Smooth muscle cell (in vitro differentiated cells): ENCODE measurements around the gene ADCY5. TPM values are rescaled to one million over a fixed set of nuclear protein-coding genes. Genes with fewer than 3 reads are reported as not detected.

ENCODE experiments used
- DNase-seq: peaks from one replicate; lab custom pipeline; 2025; ENCODE audit not compliant: unreplicated experiment; lab: John Stamatoyannopoulos, UW
- H2AFZ ChIP-seq: fragments of 200-600 bp; sonication (generic); 2 replicates; pipeline ENCODE4 v1.6.0; 2016; ENCODE audit warnings: antibody characterized with exemption, low read depth, mild to moderate bottlenecking
- H3F3A ChIP-seq: fragments of 200-600 bp; sonication (generic); 2 replicates; pipeline ENCODE4 v1.6.0; 2017; ENCODE audit warnings: antibody characterized with exemption, low read depth
- H3K27ac ChIP-seq: fragments of 200-600 bp; sonication (generic); 2 replicates; pipeline ENCODE4 v1.5.1; 2016; ENCODE audit warnings: low read depth, mild to moderate bottlenecking
- H3K27me3 ChIP-seq: fragments of 200-600 bp; sonication (generic); 2 replicates; pipeline ENCODE4 v1.6.1; 2016; ENCODE audit warnings: low read depth, mild to moderate bottlenecking
- H3K36me3 ChIP-seq: fragments of 200-600 bp; sonication (generic); 2 replicates; pipeline ENCODE4 v1.5.1; 2016; ENCODE audit warnings: low read depth
- H3K4me1 ChIP-seq: fragments of 200-600 bp; sonication (generic); 2 replicates; pipeline ENCODE4 v1.5.1; 2016; ENCODE audit warnings: low read depth
- H3K4me2 ChIP-seq: fragments of 200-600 bp; sonication (generic); 2 replicates; pipeline ENCODE4 v1.6.0; 2016; ENCODE audit warnings: mild to moderate bottlenecking
- H3K4me3 ChIP-seq: fragments of 200-600 bp; sonication (generic); 2 replicates; pipeline ENCODE4 v1.5.1; 2016; ENCODE audit warnings: mild to moderate bottlenecking
- H3K79me2 ChIP-seq: fragments of 200-600 bp; sonication (generic); 2 replicates; pipeline ENCODE4 v1.6.0; 2016; ENCODE audit warnings: low read depth, mild to moderate bottlenecking
- H3K9ac ChIP-seq: fragments of 200-600 bp; sonication (generic); 2 replicates; pipeline ENCODE4 v1.6.0; 2016; ENCODE audit warnings: low read depth
- H3K9me3 ChIP-seq: fragments of 200-600 bp; sonication (generic); replicated peaks from 2 replicates; pipeline ENCODE4 v1.5.1; 2016; ENCODE audit warnings: low read depth
- H4K20me1 ChIP-seq: fragments of 200-600 bp; sonication (generic); 2 replicates; pipeline ENCODE4 v1.6.0; 2016; ENCODE audit warnings: low read depth
- WGBS: methylation state at CpG from one replicate; pipeline ENCODE4 v1.1.7; 2016; ENCODE audit warnings: low lambda C conversion rate; 5-methylcytosine and 5-hydroxymethylcytosine counted together
- polyA plus RNA-seq: library from polyadenylated mRNA; unstranded; fragments of >200 nt; fragmentation: Nextera tagmentation; extraction: Ambion mirVana; gene quantifications from 2 replicates; pipeline ENCODE4 v1.2.1, GENCODE V29; 2016
- total RNA-seq: library from RNA; depleted of rRNA; stranded (reverse); fragments of >200 nt; gene quantifications from 2 replicates; pipeline ENCODE4 v1.2.3, GENCODE V29; 2014
- TF ChIP-seq, protein P1 (sequence below): fragments of 200-600 bp; sonication (generic); IDR thresholded peaks from 2 replicates; pipeline ENCODE4 v1.5.1; 2017; ENCODE audit warnings: borderline replicate concordance, mild to moderate bottlenecking, antibody characterized with exemption; ENCODE audit not compliant: insufficient read depth, poor library complexity, severe bottlenecking

ADCY5 gene
- total and polyA plus RNA-seq, 2 experiments from 2014 or later = 0.50 to 0.58 TPM

GRCh38 chr3:123467046-123467445 lies 18.2 kb upstream of the ADCY5 start:
- Histone ChIP-seq H3K4me3 (no peak overlapping the region), H3K4me2 (no peak overlapping the region), H3K9me3 (no peaks in the 10 kb centered on the region), H4K20me1 (no peaks in the 10 kb centered on the region), H3K27me3 (peaks cover 50% of the 10 kb centered on the region), H3K79me2 (no peaks in the 10 kb centered on the region), H3K4me1 (no peaks in the 10 kb centered on the region), H3F3A (no peaks in the 10 kb centered on the region), H3K36me3 (no peaks in the 10 kb centered on the region), H3K27ac (no peak overlapping the region), H2AFZ (no peak overlapping the region), H3K9ac (no peak overlapping the region)
- no peak for DNase-seq
- WGBS = 87% methylated on average over 5 of the region's 5 CpGs
- TF ChIP-seq, protein P1, sequence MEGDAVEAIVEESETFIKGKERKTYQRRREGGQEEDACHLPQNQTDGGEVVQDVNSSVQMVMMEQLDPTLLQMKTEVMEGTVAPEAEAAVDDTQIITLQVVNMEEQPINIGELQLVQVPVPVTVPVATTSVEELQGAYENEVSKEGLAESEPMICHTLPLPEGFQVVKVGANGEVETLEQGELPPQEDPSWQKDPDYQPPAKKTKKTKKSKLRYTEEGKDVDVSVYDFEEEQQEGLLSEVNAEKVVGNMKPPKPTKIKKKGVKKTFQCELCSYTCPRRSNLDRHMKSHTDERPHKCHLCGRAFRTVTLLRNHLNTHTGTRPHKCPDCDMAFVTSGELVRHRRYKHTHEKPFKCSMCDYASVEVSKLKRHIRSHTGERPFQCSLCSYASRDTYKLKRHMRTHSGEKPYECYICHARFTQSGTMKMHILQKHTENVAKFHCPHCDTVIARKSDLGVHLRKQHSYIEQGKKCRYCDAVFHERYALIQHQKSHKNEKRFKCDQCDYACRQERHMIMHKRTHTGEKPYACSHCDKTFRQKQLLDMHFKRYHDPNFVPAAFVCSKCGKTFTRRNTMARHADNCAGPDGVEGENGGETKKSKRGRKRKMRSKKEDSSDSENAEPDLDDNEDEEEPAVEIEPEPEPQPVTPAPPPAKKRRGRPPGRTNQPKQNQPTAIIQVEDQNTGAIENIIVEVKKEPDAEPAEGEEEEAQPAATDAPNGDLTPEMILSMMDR = no peak

GRCh38 chr3:123464211-123464610 lies 15.3 kb upstream of the ADCY5 start:
- Histone ChIP-seq H3K79me2 (no peaks in the 10 kb centered on the region), H3K9me3 (no peaks in the 10 kb centered on the region), H3F3A (no peaks in the 10 kb centered on the region), H3K4me1 (peaks cover 11% of the 10 kb centered on the region), H2AFZ (no peak overlapping the region), H3K36me3 (no peaks in the 10 kb centered on the region), H3K4me2 (no peak overlapping the region), H3K9ac (no peak overlapping the region), H4K20me1 (no peaks in the 10 kb centered on the region), H3K27ac (no peak overlapping the region), H3K27me3 (peaks cover 59% of the 10 kb centered on the region), H3K4me3 (no peak overlapping the region)
- TF ChIP-seq, protein P1 = no peak
- DNase-seq = no peak
- WGBS = 73% methylated on average over 7 of the region's 7 CpGs

DNA sequence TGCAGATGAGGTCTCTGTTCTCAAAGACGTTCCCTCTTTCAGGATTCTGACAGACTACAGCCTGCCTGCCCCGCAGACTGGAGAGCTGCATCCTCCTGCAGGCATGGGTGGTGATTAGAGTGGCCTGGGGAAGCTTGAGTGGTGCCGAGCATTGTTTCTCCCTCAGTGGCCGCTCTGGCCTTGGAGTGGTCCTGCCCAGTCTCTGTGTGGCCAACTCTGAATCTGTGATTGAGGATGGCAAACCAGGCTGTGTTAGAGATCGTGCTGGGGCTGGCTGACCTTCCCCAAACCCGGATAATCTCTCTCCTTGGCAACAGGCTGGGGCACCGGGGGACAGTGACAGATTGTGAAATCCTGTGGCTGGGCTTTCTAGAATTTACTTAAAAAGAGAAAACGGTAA lies 11.0 kb upstream of the ADCY5 start:
- Histone ChIP-seq H3K9me3 (no peaks in the 10 kb centered on the region), H3K79me2 (no peaks in the 10 kb centered on the region), H3K9ac (no peak overlapping the region), H2AFZ (no peak overlapping the region), H3K27ac (no peak overlapping the region), H3K36me3 (no peaks in the 10 kb centered on the region), H3K4me1 (peaks cover 11% of the 10 kb centered on the region), H3K4me3 (no peak overlapping the region), H4K20me1 (no peaks in the 10 kb centered on the region), H3F3A (no peaks in the 10 kb centered on the region), H3K27me3 (peaks cover 72% of the 10 kb centered on the region), H3K4me2 (no peak overlapping the region)
- WGBS = 44% methylated on average over 8 of the region's 8 CpGs
- no peak for DNase-seq
- TF ChIP-seq, protein P1 = no peak

GRCh38 chr3:123458255-123458654 lies 9.4 kb upstream of the ADCY5 start:
- Histone ChIP-seq H3K9me3 (no peaks in the 10 kb centered on the region), H3K4me3 (no peak overlapping the region), H3K27ac (no peak overlapping the region), H3K9ac (no peak overlapping the region), H4K20me1 (no peaks in the 10 kb centered on the region), H2AFZ (no peak overlapping the region), H3K4me2 (no peak overlapping the region), H3K36me3 (no peaks in the 10 kb centered on the region), H3K79me2 (no peaks in the 10 kb centered on the region), H3K4me1 (peaks cover 11% of the 10 kb centered on the region), H3K27me3 (peaks cover 72% of the 10 kb centered on the region), H3F3A (no peaks in the 10 kb centered on the region)
- 82% methylated on average over 5 of the region's 5 CpGs for WGBS
- TF ChIP-seq, protein P1 = no peak
- DNase-seq = no peak
